ENCODE data around the gene C15orf39.
"Not testable (repeated sequence)": the region's sequence is repeated elsewhere in the genome, so short reads cannot be mapped to it uniquely, and the experiment has no call there.

Gene C15orf39

DNA sequence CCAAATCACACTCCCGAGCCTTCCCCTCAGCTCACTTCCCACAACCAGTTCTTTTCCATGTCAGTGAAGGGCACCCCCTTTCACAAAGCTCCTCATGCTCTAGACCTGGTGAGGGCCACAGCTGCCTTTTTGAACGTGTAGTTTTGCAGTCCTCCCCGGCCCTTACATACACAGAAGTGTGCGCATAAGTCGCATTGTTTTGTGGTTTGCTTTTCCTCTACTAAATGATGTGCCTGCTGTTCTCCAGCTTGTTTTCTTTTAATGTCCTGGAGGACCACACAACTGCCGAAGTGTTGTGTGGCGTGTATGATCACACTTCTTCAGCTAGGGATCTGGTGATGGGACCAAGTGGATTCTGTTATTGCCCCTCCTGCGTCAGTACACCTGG lies 7.6 kb downstream of the C15orf39 start:
- no peak for DNase-seq (ENCODE audit: low read depth in 2 of 3, low spot score in 2 of 3)

DNA sequence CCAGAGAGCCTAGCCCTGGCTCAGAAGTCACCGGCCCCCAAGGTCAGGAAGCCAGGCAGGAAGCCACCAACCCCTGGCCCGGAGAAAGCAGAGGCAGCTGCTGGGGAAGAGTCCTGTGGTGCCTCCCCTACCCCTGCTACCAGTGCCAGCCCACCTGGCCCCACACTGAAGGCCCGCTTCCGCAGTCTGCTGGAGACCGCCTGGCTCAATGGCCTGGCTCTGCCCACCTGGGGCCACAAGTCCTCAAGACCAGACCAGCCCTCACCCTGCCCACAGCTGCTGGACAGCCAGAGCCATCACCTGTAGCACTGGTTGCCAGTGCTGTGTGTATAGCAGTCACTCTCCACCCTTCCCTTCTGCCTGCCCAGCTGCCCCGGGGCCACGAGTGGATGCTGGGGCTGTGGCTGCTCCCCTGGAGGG lies 9.1 kb downstream of the C15orf39 start:
- no peak for DNase-seq (ENCODE audit: low read depth in 2 of 3, low spot score in 2 of 3)

DNA sequence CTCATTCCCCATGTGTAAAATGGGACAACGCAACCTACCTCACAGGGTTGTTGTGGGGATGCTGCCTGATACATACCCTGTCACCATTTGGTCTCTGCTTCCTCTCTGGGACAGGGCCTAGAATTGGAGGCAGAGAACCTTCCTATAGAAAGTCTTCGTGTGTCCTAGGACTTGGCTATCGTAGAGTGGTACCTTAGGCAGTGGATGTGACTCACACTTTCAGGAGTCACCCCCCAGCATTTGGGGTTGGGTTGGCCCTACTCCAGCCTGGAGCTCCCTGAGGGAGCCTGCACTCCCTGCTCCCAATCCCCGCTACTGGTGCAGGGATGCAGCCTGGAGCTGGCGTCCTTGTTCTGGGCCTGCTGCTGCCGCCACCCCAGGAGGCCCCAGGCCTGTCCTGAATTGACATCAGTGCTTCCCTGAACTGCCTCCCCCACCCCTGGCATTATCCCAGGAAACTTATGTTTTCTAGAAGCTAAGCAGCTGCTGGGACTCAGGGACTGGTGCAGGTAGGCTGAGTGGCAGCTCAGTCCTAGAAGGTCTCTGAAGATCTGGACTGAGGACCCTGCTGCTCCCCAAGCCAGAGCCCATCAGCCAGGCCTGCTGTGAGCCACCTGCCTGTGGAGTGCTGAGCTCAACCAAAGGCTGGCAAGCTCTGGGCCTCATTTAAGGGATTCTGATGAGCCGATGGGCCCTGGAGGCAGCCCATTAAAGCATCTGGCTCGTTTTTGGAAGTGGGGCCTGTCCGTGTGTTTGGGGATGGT lies 9.9 kb downstream of the C15orf39 start:
- DNase-seq (ENCODE audit: low read depth in 2 of 3, low spot score in 2 of 3) = no peak

DNA sequence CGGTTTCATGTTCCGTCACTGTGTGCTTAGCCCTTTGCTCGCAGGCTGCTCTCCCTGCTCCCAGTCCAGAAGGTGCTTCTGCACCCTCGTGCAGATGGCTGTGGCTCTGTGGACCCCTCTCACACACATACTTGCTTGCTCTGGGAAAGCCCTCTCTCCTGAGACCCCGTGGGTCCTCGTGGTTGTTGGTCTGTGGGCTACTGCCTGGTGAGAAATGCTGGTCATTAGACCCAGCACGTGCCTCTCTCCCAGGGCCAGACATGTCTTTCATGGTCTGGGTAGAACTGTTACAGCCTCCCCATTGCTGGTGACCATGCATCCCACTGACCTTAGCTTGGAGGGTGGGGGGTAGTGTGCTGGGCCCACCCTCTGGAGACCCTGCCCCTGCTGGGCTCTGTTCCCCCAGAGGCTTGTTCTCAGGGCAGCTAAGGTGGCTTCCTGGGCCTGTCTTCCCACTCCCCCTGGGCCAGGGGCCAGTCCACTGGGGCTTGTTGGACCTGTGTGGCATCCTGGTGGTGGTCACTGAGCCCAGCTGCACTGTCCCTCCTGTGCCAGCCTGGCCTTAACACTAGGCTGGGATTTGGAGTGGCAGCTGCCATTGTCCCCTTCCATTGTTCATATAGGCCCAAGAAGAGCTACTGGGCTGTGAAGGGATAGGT lies 10.6 kb downstream of the C15orf39 start:
- DNase-seq (ENCODE audit: low read depth in 2 of 3, low spot score in 2 of 3) = no peak

DNA sequence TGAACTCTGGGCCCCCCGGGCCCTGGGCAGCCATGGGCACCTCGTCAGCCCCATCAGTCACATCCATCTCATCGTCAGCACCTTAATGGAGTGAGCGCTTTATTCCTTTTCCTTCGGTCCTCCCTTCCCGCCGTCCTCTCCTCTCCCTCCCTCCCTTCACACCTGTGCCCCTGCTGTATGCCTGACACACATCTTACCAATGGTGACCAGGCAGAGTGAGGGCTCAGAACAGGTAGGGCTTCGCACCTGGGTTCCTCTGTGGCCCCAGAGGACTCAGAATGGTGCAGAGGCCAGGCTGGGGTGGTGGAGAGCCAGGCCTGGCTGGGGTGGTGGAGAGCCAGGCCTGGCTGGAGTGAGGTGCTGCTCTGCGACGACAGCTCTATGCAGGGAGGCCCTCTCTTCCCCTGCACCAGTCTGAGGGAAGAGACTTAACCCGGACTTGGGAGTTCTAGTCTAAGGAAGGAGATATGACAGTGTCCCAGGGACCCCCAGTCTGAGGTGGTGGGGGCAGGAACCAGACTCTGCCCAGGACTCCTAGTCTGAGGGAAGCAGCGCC lies 11.6 kb downstream of the C15orf39 start:
- DNase-seq (ENCODE audit: low read depth in 2 of 3, low spot score in 2 of 3) = no peak

DNA sequence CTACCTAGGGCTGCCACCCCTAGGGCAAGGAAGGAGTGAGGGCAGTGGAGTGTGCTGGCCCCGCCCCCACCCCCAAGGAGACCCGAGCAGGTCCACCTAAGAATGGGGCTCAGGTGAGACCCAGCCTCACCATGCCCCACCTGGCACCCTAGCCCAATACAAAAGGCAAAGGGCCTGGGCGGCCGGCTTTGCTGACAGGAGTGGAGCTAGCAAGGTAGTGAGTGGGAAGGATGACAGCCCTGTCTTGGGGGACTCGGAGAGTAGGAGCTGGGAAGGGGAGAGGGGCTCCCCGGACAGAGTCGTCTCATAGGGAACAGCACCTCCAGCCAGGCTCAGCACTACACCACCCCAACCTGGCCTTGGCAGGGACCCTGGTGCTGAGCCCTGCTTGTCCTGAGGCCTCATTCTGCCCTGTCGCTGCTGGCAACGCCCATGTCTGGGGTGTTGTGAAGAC lies 12.1 kb downstream of the C15orf39 start:
- DNase-seq (ENCODE audit: low read depth in 2 of 3, low spot score in 2 of 3) = no peak

DNA sequence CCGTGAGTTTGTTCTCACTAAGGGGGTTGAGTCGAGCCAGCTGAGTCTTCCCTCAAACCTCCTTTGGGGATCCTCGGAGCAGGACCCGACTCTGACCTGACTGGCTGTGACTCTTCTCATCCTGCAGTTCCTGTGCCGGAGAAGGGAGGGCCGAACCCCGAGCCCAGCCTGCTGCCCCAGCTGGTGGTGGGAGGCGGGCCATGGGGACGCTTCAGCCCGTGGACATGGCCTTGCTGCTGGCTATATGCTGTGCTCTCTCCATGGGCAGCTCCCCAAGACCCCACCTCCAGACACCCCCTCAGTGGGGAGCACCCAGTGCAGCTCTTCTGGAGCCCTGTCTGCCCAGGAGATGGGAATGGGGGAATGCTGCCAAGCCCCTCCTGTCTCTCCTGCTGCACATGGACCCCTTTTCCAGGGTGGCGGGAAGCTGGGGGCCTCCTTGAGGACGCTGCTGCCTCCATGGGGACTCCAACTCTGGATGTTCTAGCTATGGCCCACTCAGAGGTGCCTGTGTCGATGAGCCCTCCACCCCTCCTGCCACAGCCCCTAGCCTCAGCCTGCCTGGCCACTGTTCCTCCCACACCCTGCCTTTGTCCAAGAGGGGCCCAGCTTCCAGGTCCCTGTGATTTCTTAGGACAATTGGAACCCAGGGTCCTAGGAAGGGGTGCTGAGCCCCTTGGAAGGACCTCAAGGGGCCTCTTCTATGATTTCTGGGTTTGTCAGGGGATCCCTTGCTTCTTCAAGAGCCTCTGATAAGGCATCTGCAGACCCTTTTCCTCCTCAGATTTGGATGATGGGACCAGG lies 12.8 kb downstream of the C15orf39 start:
- DNase-seq (ENCODE audit: low read depth in 2 of 3, low spot score in 2 of 3) = no peak

DNA sequence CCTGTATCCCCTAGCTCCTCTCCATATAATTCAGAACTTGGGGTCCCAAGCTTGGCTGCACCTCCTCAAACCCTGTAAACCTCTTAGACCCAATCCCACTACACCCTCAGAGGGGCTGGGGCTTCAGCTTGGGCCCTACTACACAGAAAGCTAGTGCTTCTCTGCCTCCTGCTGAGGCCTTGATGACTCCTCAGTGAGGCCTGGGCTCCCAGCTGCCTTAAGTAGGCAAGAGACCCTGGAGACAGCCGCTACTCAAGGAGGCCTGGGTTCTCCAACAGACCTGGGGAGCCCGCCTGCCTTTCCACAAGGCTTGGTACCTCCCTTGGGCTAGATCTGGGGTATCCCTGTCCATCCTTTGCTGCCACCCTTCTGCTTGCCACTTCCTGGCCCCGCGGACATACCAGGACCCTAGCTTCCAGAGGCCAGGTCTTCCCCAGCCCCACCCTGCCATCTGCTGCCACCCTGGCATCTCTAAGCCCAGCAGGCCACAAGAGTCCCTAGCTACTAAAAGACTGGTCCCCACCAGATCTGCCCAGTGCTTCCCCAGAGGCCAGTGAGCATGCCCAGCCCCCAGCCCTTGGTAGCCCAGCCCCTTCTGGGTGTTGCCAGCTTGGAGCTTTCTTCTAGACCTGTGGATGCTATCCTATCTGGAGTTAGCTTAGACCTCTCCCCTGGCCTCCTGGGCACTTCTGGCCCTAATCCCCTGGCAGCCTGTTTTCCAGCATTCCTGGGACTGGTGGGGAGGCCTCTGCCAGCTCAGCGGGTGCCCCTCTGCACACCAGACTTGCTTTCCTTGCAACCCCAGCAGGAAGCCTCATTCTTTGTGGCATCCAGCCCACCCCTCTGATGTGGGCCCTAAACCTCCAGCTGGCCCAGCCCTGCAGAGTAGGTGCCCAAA lies 13.7 kb downstream of the C15orf39 start:
- no peak for DNase-seq (ENCODE audit: low read depth in 2 of 3, low spot score in 2 of 3)

DNA sequence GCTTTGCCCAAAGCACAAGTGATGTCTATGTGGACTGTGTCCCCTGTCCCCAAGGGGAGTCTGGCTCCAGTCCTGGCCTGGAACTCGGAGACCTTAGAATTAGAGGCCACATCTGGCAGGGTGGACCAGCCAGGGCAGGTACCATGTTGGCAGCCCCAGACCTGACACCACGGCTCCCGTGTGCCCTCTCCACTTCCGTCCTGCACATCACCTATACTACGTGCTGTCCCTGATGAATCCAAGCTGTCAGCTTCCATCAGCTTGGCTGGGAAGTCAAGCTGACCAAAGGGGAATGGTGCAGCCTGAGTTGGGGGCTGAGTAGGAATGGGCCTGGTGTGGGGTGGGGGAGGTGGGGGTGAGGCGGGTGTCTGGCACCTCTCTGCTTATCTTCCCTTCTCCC lies 15.3 kb downstream of the C15orf39 start:
- DNase-seq (ENCODE audit: low read depth in 2 of 3, low spot score in 2 of 3) = no peak

DNA sequence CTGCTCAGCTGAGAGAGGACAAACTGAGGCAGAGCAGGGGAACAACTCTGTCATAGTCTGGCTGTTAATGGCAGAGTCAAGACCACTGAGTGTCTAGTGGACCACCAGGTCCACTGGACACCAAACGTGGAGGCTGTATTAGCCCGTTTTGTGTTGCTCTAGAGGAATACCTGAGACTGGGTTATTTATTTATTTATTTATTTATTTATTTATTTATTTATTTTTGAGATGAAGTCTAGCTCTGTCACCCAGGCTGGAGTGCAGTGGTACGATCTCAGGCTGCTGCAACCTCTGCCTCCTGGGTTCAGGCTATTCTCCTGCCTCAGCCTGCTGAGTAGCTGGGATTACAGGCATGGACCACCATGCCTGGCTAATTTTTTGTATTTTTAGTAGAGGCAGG lies 15.9 kb downstream of the C15orf39 start:
- not testable (repeated sequence) for DNase-seq (ENCODE audit: low read depth in 2 of 3, low spot score in 2 of 3)

DNA sequence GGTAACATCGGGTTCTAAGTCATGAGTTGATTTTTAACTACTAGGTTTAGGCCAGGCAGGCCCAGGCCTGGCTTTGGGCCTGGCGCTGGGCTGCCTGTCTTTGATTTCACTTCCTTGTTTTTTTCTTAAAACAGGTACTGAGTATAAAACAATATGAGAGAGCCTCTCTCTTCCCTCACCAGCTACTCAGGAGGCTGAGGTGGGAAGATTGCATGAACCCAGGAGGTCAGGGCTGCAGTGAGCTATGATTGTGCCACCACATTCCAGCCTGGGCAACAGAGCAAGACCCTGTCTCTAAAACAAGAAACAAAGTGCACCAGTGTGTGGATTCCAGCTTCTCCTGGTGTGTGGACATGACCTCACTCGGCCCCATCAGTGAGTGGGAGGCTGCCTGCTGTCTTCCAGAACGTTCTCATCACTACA lies 17.8 kb downstream of the C15orf39 start:
- DNase-seq (ENCODE audit: low read depth in 2 of 3, low spot score in 2 of 3) = not testable (repeated sequence)

DNA sequence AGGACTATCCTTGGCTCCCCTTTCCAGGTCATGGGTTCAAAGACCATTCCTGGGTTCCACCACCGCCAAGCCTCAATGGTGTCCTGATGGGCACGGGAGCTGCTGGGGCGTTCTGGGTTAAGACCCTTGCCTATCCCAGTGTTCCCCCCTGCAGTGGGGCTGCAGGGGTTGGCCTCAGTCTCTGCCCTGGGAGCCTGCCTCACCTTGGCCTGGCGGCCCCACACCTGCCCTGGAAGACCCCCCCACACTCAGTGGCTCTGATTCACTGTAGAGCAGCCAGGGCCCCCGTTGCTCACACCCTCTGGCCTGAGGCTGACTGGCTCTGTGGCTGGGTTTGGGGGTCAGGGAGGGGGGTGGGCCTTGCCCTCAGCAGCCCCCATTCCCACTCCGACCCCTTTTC lies 22.0 kb downstream of the C15orf39 start:
- no peak for DNase-seq (ENCODE audit: low read depth in 2 of 3, low spot score in 2 of 3)

DNA sequence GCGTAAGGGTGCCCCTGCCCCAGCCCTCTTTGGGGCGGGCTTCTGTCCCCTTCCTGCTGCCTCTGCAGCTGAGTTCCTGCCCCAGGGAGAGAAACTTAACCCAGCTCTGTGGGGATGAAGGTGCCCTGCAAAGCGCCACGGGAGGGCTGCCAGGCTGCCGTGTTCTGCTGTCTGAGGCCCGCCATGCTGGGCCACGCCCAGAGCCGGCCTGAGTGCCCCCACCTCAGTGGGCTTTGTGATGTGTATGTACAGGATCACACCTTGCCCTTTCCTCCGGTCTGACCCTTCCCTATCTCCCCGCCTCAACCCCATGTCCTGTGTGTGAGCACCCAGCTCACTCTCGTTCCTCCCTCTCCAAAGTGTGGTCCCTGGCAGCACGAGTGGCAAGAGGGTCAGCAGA lies 22.6 kb downstream of the C15orf39 start:
- DNase-seq (ENCODE audit: low read depth in 2 of 3, low spot score in 2 of 3) = no peak

DNA sequence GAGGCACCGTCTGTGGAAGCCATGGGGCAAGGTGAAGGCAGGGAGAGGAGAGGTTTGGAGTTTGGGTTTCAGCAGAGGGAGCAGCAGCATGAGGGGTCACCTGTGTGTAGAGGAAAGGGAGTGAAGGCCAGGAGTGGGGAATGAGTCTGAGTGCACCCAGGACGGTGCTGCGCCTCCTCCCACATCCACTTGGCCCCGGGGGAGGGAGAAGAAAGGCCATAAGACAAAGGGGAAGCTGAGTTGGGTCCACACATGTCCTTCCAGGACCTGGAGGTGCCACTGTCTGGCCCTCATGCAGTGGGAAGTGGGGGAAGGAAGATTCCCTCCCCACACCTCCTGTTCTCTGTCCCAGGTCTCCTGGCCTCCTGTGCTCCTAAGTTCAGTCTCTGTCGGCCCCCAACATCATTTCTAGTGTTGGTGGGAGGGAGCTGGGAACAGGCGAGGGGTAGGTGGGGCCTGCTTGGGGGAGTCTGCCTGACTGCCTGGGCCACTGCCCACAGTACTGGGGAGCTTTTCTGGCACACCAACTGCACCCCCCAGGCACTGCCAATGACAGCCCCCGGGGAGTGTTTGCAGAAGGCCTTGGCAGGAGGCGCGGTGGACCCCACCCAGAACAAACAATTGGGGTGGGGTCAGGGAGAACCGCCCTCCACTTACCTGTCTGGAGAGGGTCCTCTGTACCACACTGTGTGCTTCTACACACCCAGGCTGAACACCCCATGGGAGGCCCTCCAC lies 23.6 kb downstream of the C15orf39 start:
- DNase-seq (ENCODE audit: low read depth in 2 of 3, low spot score in 2 of 3) = not testable (repeated sequence)

DNA sequence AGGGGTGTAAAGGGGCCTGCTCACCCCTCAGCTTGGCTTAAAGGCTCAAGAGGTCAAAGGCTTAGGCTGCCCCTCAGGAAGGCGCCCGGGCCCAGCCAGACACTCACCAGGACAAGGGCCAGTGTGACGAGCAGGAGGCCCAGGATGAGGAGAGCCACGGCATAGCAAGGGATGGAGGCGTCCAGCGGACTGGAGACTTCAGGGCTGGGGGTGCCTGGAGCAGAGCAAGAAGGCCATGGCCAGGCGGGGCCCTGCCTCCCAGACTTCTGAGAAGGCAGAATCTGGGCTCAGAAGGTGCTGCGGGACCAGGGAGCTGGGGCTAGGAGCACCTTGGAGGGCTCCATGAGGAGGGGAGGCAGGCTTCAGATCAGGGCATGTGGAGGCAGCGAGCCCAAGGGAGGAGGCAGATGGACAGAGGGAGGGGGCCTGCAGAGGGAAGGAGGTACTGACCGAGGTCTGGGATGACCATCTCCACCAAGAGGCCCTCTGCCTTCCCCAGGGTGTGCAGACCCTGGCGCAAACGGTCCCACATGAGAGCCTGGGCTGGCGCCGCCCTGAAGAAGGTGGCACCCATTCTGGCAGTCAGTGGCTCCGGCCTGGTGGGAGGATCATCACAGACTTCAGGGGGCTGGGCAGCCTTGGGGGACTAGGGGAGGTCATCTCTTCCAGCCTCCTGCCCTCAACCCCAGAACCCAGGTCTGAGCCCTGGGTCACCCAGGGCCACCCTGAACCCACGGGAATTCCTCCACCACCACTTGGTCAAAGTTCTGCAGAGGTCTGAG lies 24.5 kb downstream of the C15orf39 start:
- no peak for DNase-seq (ENCODE audit: low read depth in 2 of 3, low spot score in 2 of 3)

DNA sequence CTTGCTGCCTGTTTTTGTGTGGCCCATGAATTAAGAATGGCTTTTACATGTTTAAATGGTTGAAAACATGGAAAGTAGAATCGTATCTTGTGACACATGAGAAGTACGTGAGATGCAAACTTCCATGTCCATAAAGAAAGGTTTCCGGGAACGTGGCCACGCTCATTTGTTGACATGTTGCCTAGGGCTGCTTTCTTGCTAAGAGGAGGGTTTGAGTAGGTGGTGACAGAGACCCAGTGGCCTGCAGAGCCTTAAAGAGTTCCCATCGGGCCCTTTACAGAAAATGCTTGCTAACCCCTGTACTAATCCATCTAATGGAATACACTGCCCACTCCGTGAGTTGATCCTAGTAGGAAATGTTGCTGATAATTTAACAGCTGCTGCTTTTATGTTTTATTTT lies 25.4 kb downstream of the C15orf39 start:
- DNase-seq (ENCODE audit: low read depth in 2 of 3, low spot score in 2 of 3) = not testable (repeated sequence)

DNA sequence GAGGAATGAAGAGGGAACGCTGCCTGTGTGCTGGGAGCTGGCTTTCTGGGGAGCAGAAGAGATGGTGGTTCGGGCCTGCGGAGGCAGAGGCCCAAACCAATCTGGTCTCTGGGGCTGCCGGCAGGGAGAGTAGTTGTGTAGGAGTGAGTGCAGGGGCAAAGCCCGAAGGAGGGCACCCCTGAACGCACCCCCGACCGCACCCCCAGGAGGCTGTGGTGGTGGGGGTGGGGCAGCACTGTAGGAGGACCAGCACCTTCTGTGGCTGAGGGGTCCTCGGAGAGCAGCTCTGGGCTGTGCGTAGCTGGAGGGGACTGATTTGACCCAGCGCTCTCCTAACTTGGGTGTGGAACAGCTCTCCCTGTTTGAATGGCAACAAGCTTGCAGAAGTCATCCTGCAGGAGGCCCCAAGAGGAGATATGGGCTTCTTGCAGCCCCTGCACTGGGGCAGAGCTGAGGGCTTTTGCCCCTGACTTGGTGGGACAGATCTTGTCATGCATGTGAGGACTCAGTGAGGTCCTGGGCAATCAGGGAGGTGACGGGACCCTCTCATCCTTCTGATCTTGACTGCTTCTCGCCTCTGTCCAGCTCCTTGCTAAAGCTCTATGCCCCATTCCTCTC lies 26.1 kb downstream of the C15orf39 start:
- DNase-seq (ENCODE audit: low read depth in 2 of 3, low spot score in 2 of 3) = no peak

DNA sequence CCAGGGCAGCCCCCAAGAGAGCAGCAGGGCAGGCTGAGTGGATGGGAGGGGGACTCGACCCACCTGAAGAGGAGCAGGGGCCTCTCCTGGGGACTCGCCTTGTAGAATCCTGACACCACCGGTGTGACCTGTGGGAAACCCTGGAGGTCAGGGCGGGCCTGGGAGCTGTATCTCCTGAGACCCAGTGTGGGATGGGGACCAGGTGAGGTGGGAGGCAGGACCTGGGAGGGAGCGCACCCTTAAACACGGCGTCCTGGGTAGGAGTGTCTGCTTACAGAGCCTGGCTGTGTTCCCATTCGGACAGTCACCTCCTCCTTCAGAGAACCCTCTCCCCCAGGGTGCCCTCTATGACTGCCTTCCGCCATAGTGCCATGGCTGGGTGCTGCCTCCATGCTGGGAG lies 27.1 kb downstream of the C15orf39 start:
- no peak for DNase-seq (ENCODE audit: low read depth in 2 of 3, low spot score in 2 of 3)

Data from activated CD8-positive, alpha-beta memory T cell treated with anti-CD3 and anti-CD28 coated beads for 48 hours (primary cell).